NCI-H774 (cell line): Measurements from ENCODE around the gene TNRC6C.
"Not testable (repeated sequence)": the region's sequence is repeated elsewhere in the genome, so short reads cannot be mapped to it uniquely, and the experiment has no call there.

Source experiments
- DNase-seq: peaks from one replicate; lab custom pipeline; 2025; lab: John Stamatoyannopoulos, UW

The TNRC6C gene

GRCh38 chr17:77930780-77931768 is 27.4 kb upstream of the TNRC6C start:
- no peak for DNase-seq

GRCh38 chr17:77933777-77934398 is 24.6 kb upstream of the TNRC6C start:
- DNase-seq, result no peak

DNA sequence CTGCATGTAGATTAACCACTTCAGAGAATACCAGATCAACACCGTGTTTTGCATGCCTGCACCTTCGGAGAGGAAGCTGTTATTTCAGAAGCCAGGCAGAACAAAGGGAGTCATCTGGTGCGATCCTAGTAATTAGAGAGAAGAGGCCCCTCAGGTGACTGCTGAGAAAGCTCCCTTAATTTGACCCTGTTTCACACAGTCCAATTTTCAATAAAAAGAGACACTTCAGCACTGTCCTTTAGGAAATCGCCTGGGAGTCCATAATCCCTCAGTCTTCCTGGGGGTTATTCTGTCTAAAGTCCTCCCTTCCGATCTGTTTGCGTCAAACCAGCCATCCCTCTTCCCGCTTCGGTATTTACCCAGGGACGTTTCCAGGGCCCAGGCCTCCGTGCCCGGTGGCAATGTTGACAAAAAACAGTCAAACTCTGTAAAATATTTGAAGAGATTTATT is 23.4 kb upstream of the TNRC6C start:
- no peak for DNase-seq

GRCh38 chr17:77935744-77936143 is 22.8 kb upstream of the TNRC6C start:
- DNase-seq, result not testable (repeated sequence)

GRCh38 chr17:77936881-77937280 is 21.6 kb upstream of the TNRC6C start:
- DNase-seq, result no peak

DNA sequence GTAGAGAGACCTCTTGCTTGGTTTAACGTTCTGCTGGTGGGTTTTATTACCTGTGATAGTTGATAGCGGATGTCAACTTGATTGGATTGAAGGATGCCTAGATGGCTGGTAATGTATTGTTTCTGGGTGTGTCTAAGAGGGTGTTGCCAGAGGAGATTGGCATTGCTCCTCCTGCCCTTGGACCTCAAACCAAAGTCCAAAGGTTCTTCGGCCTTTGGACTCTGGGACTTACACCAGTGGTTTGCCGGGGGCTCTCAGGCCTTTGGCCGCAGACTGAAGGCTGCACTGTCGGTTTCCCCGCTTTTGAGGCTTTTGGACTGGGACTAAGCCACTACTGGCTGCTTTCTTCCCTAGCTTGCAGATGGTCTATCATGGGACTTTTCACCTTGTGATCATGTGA is 17.5 kb upstream of the TNRC6C start:
- DNase-seq, result no peak

GRCh38 chr17:77942112-77942988 is 16.2 kb upstream of the TNRC6C start:
- no peak for DNase-seq

DNA sequence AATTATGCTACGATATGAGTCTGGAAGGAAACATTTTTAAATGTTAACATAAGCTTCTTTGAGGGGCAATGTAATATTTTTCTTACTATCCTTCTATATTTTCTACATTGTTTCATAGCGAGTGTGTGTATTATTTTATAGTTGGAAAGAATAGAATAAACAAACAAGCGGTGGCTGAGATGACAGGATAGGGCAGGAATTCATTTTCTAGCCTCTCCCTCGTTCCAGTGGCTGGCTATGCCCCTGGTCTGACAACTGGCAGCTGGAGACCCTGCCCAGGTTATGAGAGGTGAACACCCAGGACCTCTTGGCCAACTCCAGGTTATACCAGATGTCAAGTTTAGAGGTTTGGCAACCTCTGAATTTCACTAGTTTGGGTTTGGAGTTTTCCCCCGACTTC is 14.5 kb upstream of the TNRC6C start:
- DNase-seq, result no peak

- no peak for DNase-seq
Measured at GRCh38 chr17:77944390-77945222, 13.9 kb upstream of the TNRC6C start.

GRCh38 chr17:77946900-77947645 is 11.4 kb upstream of the TNRC6C start:
- no peak for DNase-seq

DNA sequence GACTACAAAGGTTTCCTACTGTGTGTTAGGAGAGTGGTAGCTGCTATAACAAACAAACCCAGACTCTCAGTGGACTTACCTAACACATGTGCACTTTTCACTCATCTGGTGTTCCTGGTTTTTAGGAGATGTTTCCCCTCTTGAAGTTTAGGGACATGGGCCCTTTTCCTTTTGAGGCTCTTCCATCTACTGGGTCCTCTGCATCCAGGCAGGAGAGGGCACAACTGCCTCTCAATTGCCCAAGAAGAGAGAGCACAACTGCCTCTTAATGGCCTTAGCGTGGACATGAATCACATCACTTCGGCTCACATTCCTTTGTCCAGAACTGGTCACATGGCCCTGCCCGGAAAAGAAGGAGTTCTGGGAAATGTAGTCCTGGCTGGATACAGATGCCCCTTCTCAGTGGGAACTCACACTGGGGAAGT is 9.8 kb upstream of the TNRC6C start:
- peak; percentile 9 for DNase-seq

DNA sequence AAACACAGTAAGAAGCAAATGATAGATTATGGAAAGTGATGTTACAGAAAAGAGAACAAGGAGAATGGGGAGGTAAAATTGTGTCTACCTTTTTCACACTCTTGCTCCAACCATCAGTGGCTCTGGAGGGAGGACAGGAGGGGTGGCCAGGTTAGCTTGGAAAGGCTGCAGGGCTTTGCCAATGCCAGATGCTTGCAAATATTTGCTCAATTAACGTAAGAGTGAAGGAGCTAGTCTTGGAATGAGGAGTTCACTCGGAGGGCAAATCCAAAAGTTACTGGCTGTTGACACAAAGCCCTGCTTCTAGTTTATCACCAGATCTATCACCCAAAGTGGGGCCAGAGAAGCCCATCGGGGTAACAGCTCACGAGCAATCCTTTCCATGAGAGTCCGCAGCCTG is 7.4 kb upstream of the TNRC6C start:
- DNase-seq, result no peak

DNA sequence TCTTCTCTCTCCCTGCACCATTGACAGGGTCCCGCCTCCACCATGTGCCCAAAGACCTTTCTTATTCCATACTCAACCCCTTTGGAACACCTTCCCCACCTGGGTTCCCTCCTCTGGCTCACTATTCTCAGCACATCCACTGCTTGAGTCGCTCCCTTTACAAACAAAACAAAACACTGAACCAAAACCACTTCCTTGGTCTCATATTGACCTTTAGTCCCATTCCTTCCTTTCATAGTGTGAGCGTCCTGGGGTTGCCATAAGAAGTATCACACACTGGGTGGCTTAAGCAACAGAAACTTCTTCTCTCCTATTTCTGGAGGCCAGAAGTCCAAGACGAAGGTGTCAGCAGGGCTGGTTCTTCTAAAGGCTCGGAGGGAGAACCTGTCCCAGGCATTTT is 6.1 kb upstream of the TNRC6C start:
- DNase-seq, result no peak

- DNase-seq, result no peak
Measured at GRCh38 chr17:77957235-77957856, 1.2 kb upstream of the TNRC6C start.

DNA sequence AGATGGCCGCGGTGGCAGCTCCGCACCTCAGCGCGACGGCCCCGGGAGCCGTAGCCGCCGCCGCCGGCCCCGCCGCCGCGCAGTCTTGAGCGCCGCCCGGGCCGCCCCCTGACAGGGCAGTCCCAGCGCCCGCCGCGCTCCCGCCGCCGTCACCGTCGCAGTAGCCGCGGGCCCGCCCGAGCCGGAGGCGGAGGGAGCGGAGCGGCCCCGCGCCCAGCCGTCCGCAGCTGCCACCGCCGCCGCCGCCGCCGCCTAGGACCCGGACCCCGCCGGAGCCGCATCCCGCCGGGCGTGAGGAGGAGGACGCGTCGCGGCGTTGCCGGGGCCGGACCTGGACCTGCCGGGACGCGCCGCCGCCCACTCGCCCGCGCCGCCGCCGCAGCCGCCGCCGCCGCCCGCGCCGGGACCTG is 218 bp downstream of the TNRC6C start:
- DNase-seq, result no peak

- DNase-seq, result no peak
Measured at GRCh38 chr17:77959126-77959925, 823 bp downstream of the TNRC6C start.

DNA sequence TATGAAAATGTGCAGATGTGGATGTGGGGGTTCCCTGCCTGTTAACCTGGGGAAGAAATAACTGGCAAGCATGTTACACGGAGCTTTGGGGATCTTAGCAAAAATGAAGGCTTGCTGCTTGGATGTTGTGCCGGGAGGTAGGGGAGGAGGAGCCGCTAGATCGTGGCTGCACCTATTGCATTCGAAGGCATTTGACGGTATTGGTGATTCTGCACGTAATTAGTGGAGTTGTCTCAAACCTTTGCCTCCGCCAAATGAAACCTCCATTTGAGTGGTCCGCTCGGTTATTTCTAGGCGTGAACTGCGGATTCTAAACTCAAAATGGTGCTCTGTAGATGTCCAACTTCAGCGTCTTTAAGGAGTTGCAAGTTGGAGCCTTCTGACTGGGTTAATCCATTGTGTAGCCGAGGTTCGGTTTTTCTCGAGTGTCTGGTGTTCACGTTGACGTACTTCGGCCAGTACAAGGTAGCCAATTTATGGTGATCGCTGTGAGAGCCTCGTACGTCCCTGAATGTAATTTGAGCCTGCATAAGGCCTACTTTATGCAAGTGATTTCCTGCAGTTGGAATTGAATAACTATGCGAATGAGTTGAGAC is 1.5 kb downstream of the TNRC6C start:
- DNase-seq, result no peak

- DNase-seq, result no peak
Measured at GRCh38 chr17:77961741-77962140, 3.2 kb downstream of the TNRC6C start.

- DNase-seq, result no peak
Measured at GRCh38 chr17:77962348-77962747, 3.8 kb downstream of the TNRC6C start.
